GM18520 (cell line): ENCODE measurements around the gene TPM2.

Experiments used
- ATAC-seq: cut with Tn5 transposase; IDR thresholded peaks from one replicate; pipeline ENCODE4 v1.9.1; 2021; ENCODE audit not compliant: unreplicated experiment

Gene TPM2

DNA sequence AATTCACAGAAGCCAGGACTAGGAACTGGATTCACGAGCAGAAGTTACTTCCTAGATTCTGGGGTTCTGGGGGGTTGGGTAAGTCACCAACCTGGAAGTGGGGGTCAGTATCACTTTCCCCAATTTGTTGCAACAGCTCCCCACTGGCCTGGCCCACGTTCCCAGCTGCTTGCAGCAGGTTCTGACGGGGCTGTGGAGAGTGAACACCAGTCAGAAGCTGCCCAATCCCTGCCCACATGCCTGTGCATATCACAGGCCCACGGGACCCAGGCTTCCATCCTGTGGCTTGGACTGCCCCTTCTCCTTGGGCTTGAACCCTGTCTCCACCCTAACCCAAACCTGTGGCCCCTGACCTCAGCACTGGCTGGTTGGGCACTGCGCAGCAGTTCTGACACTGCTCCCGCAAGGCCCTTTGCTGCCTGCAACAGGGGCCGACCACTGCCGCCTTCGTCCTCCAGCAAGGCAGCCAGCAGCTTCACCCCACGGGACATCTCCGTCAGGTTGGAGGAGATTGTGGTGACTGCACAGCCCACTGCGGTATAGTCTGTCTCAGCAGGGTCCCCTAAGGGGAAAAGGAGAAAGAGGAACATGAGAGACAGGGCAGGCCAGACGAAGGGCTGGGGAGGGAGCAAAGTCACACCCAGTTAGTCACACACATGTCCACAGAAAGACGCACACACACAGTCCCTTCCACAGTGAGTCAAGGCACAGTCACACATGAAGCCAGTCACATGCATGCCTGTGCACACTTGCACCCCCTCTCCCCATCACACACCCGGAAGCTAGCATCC is 29.2 kb upstream of the TPM2 start:
- ATAC-seq: no peak

DNA sequence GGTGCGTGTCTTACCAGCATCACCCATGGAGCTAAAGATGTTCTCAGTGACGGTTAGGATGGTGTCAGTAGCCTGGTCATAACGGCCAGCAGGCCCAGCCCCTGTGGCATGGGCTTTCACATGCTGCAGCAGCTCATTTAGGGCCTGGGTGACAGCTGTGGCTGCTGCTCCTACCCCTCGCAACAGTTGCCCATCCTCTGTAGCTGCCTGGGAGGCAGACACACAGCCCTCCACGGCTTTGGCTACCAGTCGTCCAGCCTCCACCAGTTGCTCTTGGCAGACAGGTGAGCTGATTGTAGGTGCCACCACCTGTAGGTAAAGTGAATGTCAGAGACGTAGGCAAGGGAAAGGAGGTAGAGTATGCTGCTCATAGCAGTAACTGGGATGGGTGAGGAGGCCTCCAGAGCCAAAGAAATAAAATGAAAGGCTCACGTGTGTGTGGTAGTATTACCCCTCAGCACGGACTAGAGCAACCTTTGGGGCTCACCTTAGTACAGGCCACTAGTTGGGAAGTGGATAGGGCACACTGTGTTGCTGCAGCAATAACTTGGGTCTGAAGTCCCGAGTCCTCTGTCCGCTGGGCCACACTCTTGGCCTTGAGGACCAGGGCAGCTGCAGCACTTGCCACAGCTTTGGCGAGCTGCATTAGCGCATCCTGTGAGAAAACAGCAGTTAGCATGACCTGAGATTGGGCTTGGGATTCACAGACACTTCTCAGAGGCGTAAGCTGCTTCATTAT is 27.6 kb upstream of the TPM2 start:
- ATAC-seq: no peak

DNA sequence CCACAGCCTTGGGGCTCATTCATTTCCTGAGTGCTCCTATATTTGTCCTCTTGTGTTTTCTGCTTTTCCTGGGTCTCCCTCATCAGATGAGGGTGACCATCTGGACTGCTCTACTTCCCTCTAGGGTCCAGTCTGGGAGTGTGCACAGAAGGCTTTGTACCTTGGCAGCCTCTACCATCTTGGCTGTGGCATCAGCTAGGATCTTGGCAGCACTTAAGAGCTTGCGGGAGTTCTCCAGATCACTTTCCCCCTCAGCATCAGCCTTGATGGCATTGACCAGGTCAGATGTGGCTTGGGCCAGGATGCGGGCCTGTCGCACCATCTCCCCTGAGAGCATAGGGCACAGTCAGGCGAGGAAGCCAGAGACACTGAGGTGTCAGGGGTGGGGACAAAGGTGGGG is 26.5 kb upstream of the TPM2 start:
- no peak for ATAC-seq

DNA sequence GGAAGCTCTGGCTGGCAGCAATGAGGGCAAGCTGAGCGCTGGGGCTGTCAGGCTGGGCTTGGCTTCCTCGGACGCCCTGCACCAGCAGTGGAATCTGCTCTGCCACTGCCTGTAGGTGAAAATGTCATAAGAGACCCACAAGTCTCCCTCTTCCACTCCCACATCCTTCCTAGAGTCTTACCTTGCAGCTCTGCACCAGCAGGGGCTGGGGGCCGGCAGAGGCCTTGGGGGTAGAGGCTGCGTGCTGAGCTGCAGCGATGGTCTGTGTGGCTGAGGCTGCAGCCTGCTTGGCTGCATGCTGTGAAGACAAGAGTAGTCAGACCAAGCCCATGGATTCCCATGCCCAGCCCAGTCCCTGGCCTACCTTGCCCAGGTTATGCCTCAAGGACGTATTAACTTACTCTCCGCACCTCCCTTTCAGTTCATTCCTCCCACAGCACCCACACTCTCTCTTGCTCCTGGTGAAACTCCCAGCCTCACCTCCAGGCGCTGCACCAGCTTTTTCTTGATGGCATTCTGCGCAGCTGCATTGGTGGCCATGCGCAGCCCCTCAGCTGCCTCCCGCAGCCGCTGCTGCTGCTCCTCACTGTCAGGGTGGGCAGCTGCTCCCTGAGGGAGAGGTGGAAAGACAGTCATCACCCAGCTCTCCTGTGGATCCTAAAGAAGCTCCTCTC is 25.0 kb upstream of the TPM2 start:
- ATAC-seq: no peak

DNA sequence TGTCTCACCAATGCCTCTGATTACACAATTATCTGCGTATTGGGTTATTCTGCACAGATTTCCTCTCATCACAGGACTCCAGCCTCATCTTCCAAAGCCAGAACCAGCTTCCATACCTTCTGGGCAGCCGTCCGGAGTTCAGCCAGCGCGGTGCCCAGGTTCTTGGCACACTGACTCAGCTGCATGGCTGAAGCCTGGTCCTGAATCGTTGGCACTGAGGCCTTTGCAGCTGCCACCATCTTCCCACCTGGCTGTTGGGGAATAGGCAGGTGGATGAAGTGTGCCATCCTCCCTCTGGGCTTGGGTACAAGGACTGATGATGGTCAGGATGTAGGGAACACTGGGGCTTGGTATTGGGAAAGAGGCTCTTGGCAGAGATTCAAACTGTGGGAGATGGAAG is 24.4 kb upstream of the TPM2 start:
- no peak for ATAC-seq

DNA sequence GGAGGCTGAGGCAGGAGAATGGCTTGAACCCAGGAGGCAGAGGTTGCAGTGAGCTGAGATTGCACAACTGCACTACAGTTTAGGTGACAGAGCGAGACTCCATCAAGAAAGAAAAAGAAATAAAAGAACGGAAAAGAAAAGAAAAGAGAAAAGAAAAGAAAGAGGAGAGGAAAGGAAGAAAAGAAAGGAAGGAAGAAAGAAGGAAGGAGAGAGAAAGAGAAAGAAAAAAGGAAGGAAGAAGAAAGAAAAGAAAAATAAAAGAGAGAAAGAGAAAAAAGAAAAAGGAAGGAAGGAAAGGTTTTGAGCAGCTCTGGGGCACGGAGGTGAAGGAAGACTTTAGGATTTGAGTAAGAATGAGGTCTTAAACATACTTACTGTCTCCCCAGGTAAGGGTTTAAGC is 23.9 kb upstream of the TPM2 start:
- ATAC-seq: no peak

DNA sequence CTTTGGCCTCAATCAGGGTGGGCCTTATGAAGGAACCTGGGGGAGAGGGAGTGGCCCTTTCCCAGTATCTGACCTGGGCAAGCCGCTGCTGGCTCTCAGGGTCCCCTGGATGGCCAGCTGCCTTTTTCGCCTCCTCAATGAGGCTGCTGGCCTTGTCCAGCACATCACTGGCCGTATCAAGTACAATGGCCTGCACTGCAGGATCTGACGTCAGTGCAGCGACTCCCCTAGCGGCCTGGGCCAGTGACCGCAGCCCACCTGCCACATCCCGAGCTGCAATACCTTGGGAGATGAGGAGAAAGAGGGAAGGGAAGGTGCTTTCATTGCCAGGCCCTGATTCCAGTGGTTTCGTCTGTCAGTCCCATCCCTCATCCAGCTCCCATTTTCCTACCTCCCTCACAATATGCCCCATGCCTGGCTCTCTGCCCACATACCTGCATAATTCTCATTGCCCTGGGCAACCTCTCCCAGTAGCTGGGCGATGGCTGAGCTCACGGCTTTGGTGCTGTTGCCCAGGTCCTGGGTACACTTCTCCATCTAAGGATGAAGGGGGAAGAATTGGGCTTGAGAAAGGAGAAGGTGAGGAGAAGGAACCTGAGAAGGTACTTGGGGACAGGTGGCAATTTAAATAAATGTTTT is 23.2 kb upstream of the TPM2 start:
- ATAC-seq: no peak

DNA sequence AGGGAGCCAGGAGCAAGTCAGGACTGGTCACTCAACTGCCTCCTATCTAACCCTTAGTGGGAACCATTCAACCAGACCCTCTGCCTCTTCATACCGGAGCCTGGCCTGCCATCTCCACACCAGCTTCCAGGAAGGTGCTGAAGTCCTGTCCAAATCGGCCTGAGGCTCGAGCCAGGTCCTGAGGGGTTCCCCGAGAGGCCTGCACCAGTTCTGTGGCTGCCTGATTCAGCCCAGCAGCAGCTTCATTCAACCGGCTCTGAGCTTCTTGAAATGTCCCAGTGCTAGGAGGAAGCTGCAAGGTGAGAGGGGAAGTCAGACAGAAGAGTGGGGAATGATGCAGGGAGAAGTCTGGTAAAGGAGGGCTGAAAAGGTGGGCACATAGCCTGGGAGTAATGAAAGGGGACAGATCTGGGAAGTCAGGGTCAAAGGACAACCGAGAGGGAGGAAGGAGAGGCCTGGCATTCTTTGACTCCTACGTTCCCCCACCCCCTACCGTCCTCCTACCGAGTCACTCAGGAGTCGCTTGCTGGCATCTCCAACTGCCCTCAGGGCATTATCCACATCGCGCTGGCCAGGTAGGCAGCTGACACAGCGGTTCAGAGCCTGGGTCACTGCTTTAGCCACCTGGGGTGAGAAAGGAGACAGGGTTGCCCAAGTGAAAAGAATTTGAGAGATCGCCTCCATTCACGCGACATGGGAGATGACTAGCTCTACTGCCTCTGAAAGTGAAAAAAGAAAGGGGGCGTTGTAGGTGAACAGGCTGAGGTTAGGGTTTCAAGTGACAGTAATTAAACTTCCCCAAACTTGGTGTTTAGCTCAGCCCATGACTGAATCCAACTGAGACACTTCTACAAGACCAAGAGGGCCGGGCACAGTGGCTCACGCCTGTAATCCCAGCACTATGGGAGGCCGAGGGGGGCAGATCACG is 22.0 kb upstream of the TPM2 start:
- no peak for ATAC-seq

DNA sequence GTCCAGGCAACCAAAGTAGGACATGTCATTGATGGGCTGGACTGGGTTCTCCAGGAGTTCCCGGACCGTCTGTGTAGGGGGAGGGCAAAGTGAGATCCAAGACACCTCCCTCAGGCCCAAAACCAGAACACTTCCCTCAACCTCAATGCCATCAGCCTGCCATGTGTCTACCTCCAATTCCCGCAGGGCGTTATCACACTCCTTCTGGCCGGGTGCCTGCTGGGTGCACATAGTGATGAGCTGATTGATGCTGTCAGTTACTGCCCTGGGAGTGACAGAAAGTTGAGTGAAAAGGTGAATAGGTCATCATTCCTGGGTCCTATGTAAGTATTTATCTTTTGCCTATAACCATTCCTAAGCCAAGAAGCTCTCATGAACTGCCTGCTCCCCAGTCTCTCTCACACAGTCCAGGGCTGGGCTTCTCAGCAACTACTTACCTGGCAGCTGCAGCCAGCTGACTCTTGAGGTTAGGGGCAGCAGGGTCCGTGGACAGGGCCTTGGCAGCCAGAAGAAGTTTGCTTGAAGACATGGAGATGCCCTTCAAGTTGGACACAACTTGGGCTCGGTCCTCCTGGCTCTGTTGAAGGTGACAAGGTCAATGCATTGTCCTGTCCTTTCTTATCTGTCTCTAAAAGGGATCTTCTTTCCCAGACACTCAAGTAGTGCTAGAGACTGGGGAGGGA is 21.2 kb upstream of the TPM2 start:
- no peak for ATAC-seq

DNA sequence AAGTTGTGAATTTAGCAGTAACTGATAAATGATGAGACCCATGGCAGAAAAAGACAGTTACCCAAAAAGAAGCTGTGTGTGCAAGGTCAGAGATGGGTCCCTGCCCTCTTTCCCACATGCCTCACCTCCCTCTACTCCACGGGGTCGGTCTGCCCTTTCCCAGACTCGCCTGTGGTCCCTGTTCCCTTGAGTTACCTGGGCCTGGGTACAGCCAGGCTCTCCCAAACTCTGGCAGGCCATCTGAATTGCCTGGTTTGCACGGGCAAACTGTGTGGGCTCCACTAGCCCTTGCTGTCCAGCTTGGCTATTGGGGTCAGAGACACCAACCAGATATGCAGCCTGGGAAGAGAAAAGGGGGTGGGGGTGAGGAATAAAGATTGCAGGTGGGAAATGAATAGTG is 18.4 kb upstream of the TPM2 start:
- no peak for ATAC-seq

DNA sequence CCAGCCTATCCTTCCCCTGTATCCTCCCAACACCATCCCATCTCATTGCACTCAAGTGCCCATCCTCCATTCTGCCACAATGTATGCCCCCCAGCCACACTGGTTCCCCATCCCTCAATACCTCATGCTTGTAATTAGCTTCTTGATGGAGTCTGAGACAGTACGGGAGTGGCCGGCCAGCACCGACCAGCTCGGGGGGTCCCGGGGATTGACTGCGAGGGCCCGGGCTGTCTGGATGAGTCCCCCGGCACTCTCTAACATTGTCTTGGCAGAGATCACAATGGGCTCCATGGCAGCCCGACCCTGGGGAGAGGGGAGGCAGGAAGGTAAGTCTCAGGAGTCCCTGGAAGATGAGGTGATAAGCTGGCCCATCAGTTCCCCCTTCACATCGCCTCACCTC is 17.2 kb upstream of the TPM2 start:
- no peak for ATAC-seq

DNA sequence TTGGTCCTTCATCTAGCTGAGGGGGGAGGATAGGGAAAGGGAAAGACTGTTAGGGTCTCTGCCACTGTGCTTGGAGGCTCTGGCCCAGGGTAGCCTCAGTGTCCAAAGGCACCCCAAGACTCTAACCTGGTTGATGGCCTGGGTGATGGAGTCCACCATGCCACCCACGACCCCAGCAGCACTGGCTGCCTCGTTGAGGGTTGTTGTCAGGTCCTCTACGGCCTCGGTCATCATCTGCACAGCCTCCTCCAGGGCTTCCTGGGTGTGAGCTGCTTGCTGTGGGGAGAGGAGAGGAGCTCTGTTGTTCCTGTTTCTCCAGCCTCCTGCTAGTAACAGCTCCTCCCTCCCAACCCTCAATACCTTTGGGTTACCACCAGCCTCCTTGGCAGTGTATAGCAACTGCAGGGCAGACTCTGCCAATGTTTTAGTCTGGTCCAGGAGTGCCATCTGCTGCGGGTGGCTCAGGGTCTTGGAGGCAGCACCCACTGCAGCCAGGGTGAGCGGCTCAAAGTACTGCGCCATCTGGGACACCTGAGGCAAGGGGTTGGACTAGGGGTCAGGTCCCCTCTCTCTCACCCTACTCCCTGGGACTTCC is 16.2 kb upstream of the TPM2 start:
- no peak for ATAC-seq

DNA sequence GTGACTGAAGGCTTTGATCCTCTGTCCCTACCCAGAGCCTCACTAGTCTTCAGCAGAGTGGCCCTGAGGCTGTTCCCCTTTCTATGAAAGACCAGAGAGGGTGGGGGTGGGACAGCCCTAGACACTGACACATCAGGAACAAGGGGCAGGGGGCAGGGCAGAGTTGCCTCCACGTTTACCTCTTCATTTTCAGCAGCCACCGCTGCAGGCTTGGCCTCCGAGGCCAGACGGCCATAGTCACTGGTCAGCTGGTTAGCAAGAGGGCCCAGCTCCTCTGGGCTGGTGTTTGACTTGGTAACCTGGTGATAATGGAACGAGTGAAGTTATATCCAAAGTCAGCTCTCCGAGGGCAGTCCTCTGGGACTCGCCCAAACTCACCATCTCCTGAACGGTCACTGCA is 15.6 kb upstream of the TPM2 start:
- no peak for ATAC-seq

DNA sequence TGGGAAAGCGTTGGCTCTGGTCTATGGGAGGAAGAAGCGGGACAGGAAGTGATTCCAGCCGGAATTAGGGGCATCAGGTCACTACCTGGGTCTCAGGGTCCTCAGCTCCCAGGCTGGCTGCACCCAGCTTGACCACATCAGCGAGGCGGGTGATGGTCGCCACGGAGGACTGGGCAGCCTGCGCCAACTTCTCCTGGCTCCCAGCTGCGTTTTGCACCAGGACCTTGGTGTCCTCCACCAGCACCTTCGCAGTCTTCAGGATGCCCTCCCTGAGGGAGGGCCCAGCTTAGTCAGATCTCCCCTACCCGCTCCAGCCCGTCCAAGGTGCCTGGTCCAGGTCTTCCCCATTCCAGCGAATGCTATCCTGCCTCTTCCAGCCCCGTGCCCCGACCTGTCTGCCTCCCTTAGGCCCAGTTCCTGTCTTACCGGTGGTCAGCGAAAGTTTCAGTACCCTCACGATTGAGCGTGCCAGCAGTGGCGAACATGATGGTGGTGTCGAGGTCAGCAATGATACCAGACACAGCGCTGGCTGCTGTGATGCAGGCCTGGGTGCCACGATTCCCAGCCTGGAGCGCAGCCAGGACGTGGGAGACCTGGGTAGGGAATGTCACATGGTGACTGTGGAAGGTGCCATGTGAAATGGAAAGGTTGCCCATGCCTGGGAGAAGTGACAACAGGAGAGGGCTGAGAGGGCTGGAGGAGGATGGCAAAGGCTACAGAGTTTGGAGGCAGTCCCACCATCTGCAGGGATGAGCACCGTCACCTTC is 14.4 kb upstream of the TPM2 start:
- no peak for ATAC-seq

DNA sequence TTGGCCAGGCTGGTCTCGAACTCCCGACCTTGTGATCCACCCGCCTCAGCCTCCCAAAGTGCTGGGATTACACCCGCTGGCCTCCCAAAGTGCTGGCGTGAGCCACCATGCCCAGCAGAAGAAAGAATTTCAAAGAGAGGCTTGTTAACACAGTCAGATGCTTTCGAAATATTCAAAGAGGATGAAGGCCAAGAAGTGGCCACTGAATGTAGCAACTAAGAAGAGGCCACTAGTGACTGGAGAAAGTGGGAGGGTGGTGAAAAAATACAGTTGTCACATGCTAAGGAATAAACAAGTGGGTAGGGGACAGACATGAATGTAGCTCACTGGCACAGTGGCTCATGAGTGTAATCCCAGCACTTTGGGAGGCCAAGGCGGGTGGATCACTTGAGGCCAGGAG is 13.0 kb upstream of the TPM2 start:
- ATAC-seq: no peak

DNA sequence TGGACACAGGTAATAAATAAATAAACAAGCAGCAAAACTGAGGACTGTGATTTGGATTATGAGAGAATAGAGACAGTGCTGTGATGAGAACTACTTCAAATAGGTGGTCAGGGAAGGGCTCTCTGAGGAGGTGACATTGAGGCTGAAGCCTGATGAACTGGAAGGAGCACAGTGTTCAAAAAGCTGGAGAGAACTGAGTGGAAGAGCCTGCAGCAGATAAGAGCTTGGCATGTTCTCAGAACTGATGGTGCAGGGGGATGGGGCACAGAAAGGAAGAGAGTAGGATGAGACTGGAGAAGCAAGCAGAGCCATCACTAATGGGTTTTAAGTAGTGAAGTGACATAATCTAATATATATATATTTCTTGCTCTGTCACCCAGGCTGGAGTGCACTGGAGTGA is 11.2 kb upstream of the TPM2 start:
- no peak for ATAC-seq

DNA sequence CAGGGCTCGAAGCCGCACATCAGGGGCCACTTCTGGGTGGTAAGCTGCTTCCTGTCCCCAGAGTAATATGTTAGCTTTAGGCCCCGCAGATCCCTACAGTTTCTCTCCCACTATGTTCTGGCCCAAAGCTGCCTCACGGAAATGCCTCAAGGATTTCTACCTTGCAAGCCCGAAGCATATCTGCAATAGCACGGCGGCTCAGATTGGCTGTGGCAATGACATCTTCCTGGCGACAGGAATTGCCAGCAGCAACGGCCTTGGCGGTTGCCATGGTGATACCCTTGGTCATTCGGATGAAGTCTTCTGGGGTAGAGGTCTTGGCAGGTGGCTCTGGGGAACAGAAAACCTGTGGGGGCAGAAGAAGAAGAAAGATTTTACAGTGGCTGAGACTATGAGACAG is 10.3 kb upstream of the TPM2 start:
- no peak for ATAC-seq

DNA sequence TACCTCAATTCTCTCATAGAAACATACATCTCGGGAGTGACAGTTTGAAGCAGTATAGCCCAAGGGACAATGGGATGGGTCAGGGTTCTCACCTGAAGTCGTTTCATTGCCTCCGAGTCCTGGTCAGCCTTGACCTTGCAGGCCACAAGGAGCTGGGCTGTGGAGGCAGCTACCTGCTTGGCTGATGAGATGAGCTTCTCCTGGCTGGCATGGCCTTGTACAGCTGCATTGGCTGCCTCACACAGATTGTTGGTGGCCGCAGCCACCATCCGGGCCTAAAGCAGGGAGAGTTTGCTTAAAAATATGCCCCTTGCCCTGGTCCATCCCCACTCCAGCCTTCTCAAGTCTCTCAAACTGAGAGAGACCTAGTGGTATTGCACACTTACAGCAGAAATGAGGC is 8.5 kb upstream of the TPM2 start:
- no peak for ATAC-seq

DNA sequence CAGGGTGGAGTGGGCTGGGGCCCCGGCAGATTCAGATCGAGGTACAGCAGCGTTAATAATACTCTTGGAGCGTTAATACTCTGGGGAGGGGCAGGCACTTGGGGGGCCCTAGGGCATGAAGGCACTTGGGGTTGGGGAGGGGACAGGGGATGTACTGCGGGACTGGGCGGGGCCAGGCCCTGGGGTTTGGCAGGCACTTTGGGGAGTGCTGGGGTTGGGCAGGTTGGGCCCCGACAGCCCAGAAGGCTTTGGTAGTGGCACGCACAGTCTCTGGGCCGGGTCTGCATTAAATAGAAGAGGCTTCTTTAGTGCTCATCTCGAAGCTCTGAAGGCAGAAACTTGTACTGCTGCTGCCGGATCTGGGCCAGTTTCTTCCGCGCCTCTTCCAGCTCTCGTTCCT is 7.8 kb upstream of the TPM2 start:
- no peak for ATAC-seq
